Breast epithelium (tissue), 3 donors: Measurements from ENCODE around the gene PITRM1.

ENCODE experiments used
- POLR2A ChIP-seq: fragments of 450-650 bp; IDR thresholded peaks from one replicate; pipeline ENCODE4 v1.6.1; 2016; ENCODE audit warnings: antibody characterized with exemption, mild to moderate bottlenecking, moderate library complexity
- POLR2AphosphoS5 ChIP-seq, 3 donors: sonication (generic); formaldehyde crosslinking; IDR thresholded peaks; one replicate each; pipeline ENCODE4 v1.6.1; 2017; ENCODE audit warnings: antibody characterized with exemption in 3 of 3

DNA sequence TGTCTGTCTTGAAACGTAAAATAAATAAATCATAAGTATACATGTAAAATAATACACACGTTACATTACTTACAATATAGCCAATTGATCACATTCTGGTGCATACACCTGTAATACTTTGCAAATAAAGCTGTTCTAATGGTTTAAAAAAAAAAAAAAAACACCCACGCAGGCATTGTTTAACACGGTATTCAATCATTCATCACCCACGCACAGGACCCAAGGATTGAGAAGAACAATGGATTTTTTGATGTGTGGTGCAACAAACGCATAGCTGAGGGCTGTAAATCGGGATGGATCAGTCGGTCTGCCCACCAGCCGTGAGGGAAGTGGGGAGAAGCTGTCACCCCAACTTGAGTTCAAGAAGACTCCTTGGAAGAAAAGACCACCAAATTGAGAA, 8.7 kb downstream of the PITRM1 start:
- TF ChIP-seq POLR2A = no peak
- TF ChIP-seq POLR2AphosphoS5 (IDR thresholded peaks at IDR 0.05) = no peak
